ENCODE measurements around the gene INTS6. TPM values are rescaled to one million over a fixed set of nuclear protein-coding genes. Genes with fewer than 3 reads are reported as not detected.

The INTS6 gene
- total RNA-seq, 4 donors from 2014 or later = 42.1 to 53.7 (median 45.4) TPM

GRCh38 chr13:51336746-51337145 lies 116.1 kb downstream of the INTS6 start:
- Histone ChIP-seq H3K27me3 (no peaks in the 10 kb centered on the region), H3K4me3 (replicated peaks in 1 of 3) (no peak overlapping the region), H3K4me1 (no peaks in the 10 kb centered on the region), H3K36me3 (no peaks in the 10 kb centered on the region), H3K27ac (no peak overlapping the region), H3K9me3 (no peaks in the 10 kb centered on the region)
- 76% methylated on average over 5 of the region's 5 CpGs for WGBS, 2 donors
- no peak for TF ChIP-seq POLR2A (IDR thresholded peaks at IDR 0.05)
- TF ChIP-seq CTCF (IDR thresholded peaks at IDR 0.05) = no peak
- intact Hi-C loops (cut with DNase I) = no loop called here
- DNase-seq = no peak

GRCh38 chr13:51333826-51334225 lies 119.0 kb downstream of the INTS6 start:
- H3K36me3 ChIP-seq = no peaks in the 10 kb centered on the region

GRCh38 chr13:51333421-51333820 lies 119.4 kb downstream of the INTS6 start:
- Histone ChIP-seq H3K36me3 (no peaks in the 10 kb centered on the region), H3K27me3 (no peaks in the 10 kb centered on the region), H3K4me1 (no peaks in the 10 kb centered on the region), H3K4me3 (replicated peaks in 1 of 3) (no peak overlapping the region), H3K27ac (no peak overlapping the region), H3K9me3 (no peaks in the 10 kb centered on the region)
- intact Hi-C loops (cut with DNase I) = no loop called here
- DNase-seq = no peak
- TF ChIP-seq CTCF (IDR thresholded peaks at IDR 0.05) = no peak
- TF ChIP-seq POLR2A (IDR thresholded peaks at IDR 0.05) = no peak

More at GRCh38 chr13:51333826-51334225, 119.0 kb downstream of the INTS6 start:
- DNase-seq = no peak
- intact Hi-C loops (cut with DNase I) = no loop called here
- no peak overlapping the region for H3K4me3 ChIP-seq (replicated peaks in 1 of 3)
- no peaks in the 10 kb centered on the region for H3K4me1 ChIP-seq
- H3K27me3 ChIP-seq = no peaks in the 10 kb centered on the region
- TF ChIP-seq POLR2A (IDR thresholded peaks at IDR 0.05) (no peak), CTCF (IDR thresholded peaks at IDR 0.05) (no peak)
- H3K27ac ChIP-seq = no peak overlapping the region
- H3K9me3 ChIP-seq = no peaks in the 10 kb centered on the region

DNA sequence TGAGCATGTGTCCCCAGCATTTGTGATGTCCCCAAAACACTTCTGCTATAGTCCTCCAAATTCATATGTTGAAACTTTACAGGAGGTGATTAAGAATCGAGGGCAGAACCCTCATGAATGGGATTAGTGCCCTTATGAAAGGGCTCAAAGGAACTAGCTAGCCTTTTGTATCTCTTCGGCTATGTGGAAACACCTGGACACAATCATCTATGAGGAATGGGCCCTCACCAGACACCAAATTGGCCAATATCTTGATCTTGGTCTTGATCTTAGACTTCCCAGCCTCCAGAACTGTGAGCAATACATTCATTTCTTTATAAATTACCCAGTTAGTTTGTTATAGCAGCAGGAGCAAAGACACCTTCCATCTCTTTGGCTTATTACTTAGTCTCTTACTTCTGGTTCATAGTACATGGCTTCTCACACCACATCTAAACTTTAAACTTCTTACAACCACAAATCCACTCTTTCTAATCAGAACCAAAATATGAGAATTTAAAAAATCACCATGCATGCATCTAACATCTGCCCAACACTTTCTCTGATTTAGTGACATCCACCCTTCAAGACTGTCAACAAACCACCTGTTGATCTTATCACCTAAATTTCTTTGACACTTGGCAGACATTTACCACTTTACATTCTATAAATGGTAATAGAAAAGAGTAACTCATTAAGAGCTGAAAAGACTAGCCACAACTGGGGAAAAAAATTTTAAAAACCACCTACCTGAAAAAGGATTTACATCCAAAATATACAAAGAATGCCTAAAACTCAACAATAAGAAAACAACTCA lies 120.1 kb downstream of the INTS6 start:
- Histone ChIP-seq H3K4me1 (no peaks in the 10 kb centered on the region), H3K36me3 (no peaks in the 10 kb centered on the region), H3K4me3 (replicated peaks in 1 of 3) (no peak overlapping the region), H3K9me3 (no peaks in the 10 kb centered on the region), H3K27me3 (no peaks in the 10 kb centered on the region), H3K27ac (no peak overlapping the region)
- 79 to 93% methylated on average over 2 of the region's 2 CpGs for WGBS, 2 donors
- no peak for DNase-seq
- intact Hi-C loops (cut with DNase I) = no loop called here
- TF ChIP-seq POLR2A (IDR thresholded peaks at IDR 0.05) (no peak), CTCF (IDR thresholded peaks at IDR 0.05) (no peak)

DNA sequence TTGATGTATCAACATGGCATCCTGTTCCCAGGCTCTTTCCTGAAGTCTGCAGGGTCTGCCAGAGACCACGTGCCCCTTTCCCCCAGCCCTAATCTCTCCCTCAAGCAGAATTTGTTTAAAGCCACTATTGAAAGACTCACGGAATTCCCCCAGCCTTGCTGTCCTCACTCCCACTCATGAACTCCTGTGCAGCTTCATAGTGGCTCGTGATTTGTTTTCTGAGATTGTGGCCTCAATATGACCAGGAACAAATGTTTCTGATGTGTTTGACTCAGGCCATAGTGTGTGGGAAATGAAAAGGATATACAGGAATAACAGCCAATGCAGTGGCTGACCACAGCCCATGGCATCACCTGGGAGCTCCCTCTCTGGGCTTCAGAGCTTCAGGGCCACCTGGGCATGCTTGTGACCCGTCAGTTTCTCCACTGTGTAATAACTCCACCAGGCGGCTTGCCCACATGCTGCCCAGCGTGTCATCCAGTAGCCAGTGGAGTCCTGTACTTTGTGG lies 121.4 kb downstream of the INTS6 start:
- no peak overlapping the region for H3K4me3 ChIP-seq (replicated peaks in 1 of 3)
- no peak for TF ChIP-seq CTCF (IDR thresholded peaks at IDR 0.05)
- no peak for TF ChIP-seq POLR2A (IDR thresholded peaks at IDR 0.05)
- no peaks in the 10 kb centered on the region for H3K9me3 ChIP-seq
- H3K27ac ChIP-seq = no peak overlapping the region
- H3K4me1 ChIP-seq = no peaks in the 10 kb centered on the region
- H3K36me3 ChIP-seq = no peaks in the 10 kb centered on the region
- intact Hi-C loops (cut with DNase I) = no loop called here
- no peak for DNase-seq
- H3K27me3 ChIP-seq = no peaks in the 10 kb centered on the region
- WGBS, 2 donors = 83% methylated on average over 6 of the region's 6 CpGs
